ENCODE data around the gene C4A.
"Not testable (repeated sequence)": the region's sequence is repeated elsewhere in the genome, so short reads cannot be mapped to it uniquely, and the experiment has no call there.

Gene C4A

GRCh38 chr6:31981744-31982143 lies at the start of gene C4A:
Gene C4A (plus strand): TSS chr6:31982057. CDS start chr6:31982108, 51 bp downstream.
- DNase-seq (ENCODE audit: low read depth, low spot score), result not testable (repeated sequence)

- not testable (repeated sequence) for DNase-seq (ENCODE audit: low read depth, low spot score)
These were observed 49.7 kb upstream of the C4A start for GRCh38 chr6:31932137-31932536.

- DNase-seq (ENCODE audit: low read depth, low spot score), result no peak
These were observed 48.3 kb upstream of the C4A start for GRCh38 chr6:31933537-31933936.

- DNase-seq (ENCODE audit: low read depth, low spot score), result no peak
These were observed 46.8 kb upstream of the C4A start for GRCh38 chr6:31935021-31935420.

- no peak for DNase-seq (ENCODE audit: low read depth, low spot score)
These were observed 46.0 kb upstream of the C4A start for GRCh38 chr6:31935823-31936222.

- DNase-seq (ENCODE audit: low read depth, low spot score), result no peak
These were observed 41.6 kb upstream of the C4A start for GRCh38 chr6:31940256-31940664.

- DNase-seq (ENCODE audit: low read depth, low spot score), result no peak
These were observed 38.1 kb upstream of the C4A start for GRCh38 chr6:31943742-31944141.

- DNase-seq (ENCODE audit: low read depth, low spot score), result no peak
These were observed 36.7 kb upstream of the C4A start for GRCh38 chr6:31945154-31945506.

GRCh38 chr6:31945507-31946369 lies 36.1 kb upstream of the C4A start, which contains the start of gene CFB:
Gene CFB (plus strand): TSS chr6:31946095. CDS start chr6:31946222, 127 bp downstream.
- DNase-seq (ENCODE audit: low read depth, low spot score), result no peak

- DNase-seq (ENCODE audit: low read depth, low spot score), result no peak
These were observed 35.4 kb upstream of the C4A start for GRCh38 chr6:31946370-31946885.

GRCh38 chr6:31947070-31947675 lies 34.7 kb upstream of the C4A start:
- no peak for DNase-seq (ENCODE audit: low read depth, low spot score)

- DNase-seq (ENCODE audit: low read depth, low spot score), result no peak
These were observed 34.0 kb upstream of the C4A start for GRCh38 chr6:31947864-31948263.

GRCh38 chr6:31948306-31948705 lies 33.6 kb upstream of the C4A start:
- DNase-seq (ENCODE audit: low read depth, low spot score), result no peak

GRCh38 chr6:31948753-31949413 lies 33.0 kb upstream of the C4A start:
- no peak for DNase-seq (ENCODE audit: low read depth, low spot score)

GRCh38 chr6:31949926-31950548 lies 31.8 kb upstream of the C4A start:
- DNase-seq (ENCODE audit: low read depth, low spot score), result no peak

- no peak for DNase-seq (ENCODE audit: low read depth, low spot score)
These were observed 29.6 kb upstream of the C4A start for GRCh38 chr6:31952140-31952805.

- DNase-seq (ENCODE audit: low read depth, low spot score), result no peak
These were observed 29.0 kb upstream of the C4A start for GRCh38 chr6:31952890-31953289.

- no peak for DNase-seq (ENCODE audit: low read depth, low spot score)
These were observed 27.3 kb upstream of the C4A start for GRCh38 chr6:31954511-31954910.

GRCh38 chr6:31956796-31957195 lies 25.1 kb upstream of the C4A start:
- DNase-seq (ENCODE audit: low read depth, low spot score), result no peak

GRCh38 chr6:31958412-31958740 lies 23.5 kb upstream of the C4A start:
- DNase-seq (ENCODE audit: low read depth, low spot score), result no peak
